ENCODE results near the gene CA14.

DNA sequence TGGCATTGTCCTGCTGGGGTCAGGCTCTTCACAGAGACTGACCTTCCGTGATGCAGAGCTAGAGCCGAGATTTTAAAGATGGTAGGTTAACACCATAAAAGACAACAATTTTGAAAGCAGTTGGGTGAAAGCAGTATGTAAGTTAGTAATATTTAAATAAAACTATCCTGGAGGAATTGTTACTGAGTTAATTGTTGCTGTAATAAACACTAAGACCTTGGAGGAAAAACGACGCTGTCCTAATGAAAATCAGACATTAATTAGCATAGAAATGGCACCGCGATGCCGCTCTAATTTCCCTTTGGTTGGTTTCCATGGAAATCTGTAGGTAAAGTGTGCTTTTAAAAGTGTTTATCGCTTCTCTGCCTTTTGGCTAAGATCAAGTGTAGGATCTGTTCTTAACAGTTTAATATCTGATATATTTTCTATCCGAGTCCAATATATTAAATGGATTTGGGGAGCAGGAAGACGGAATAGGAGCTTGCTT lies 20.9 kb upstream of the CA14 start:
- TF ChIP-seq, protein P1, sequence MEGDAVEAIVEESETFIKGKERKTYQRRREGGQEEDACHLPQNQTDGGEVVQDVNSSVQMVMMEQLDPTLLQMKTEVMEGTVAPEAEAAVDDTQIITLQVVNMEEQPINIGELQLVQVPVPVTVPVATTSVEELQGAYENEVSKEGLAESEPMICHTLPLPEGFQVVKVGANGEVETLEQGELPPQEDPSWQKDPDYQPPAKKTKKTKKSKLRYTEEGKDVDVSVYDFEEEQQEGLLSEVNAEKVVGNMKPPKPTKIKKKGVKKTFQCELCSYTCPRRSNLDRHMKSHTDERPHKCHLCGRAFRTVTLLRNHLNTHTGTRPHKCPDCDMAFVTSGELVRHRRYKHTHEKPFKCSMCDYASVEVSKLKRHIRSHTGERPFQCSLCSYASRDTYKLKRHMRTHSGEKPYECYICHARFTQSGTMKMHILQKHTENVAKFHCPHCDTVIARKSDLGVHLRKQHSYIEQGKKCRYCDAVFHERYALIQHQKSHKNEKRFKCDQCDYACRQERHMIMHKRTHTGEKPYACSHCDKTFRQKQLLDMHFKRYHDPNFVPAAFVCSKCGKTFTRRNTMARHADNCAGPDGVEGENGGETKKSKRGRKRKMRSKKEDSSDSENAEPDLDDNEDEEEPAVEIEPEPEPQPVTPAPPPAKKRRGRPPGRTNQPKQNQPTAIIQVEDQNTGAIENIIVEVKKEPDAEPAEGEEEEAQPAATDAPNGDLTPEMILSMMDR (IDR thresholded peaks at IDR 0.05; ENCODE audit: low read length) = peak; percentile 3; the same call in 1 of the 2 replicates
- TF ChIP-seq EZH2phosphoT487 (IDR thresholded peaks at IDR 0.05; ENCODE audit: low read length) (no peak), EZH2 (optimal IDR thresholded peaks at IDR 0.05; ENCODE audit: low read depth, low read length) (no peak)
